Measurements from ENCODE around the gene SKAP1. TPM values are rescaled to one million over a fixed set of nuclear protein-coding genes. Genes with fewer than 3 reads are reported as not detected.
A peak's percentile ranks its signal among the peaks of the same experiment; 100 is the strongest.
"Not testable (repeated sequence)": the region's sequence is repeated elsewhere in the genome, so short reads cannot be mapped to it uniquely, and the experiment has no call there.

The SKAP1 gene
- total RNA-seq, 1 donor from 2014 or later: not detected

GRCh38 chr17:48294020-48294805 is 135.8 kb downstream of the SKAP1 start:
- no peak overlapping the region for H3K4me3 ChIP-seq (ENCODE audit: insufficient read depth, low read depth, low read length)
- Mint-ChIP-seq H3K27ac (ENCODE audit: unreplicated experiment) (no peak overlapping the region), H3K9me3 (ENCODE audit: unreplicated experiment) (no peaks in the 10 kb centered on the region), H3K27me3 (ENCODE audit: low read depth, unreplicated experiment) (peaks cover 7% of the 10 kb centered on the region), H3K4me3 (ENCODE audit: unreplicated experiment) (no peak overlapping the region), H3K36me3 (ENCODE audit: low read depth, unreplicated experiment) (no peaks in the 10 kb centered on the region), H3K4me1 (ENCODE audit: low read depth, unreplicated experiment) (peaks cover 12% of the 10 kb centered on the region)
- H3K27ac ChIP-seq (ENCODE audit: low read depth, low read length): no peak overlapping the region
- TF ChIP-seq EZH2 (IDR thresholded peaks at IDR 0.05; ENCODE audit: insufficient read depth, low read length) (no peak), CTCF (IDR thresholded peaks at IDR 0.05; ENCODE audit: insufficient read depth, low read depth, low read length) (no peak)
- no peak for DNase-seq (ENCODE audit: low read depth)
- H3K9ac ChIP-seq (ENCODE audit: low read length): no peak overlapping the region
- no peaks in the 10 kb centered on the region for H4K20me1 ChIP-seq (ENCODE audit: insufficient read depth, low read length)
- peak; percentile 9 for FAIRE-seq
- H3K4me2 ChIP-seq (ENCODE audit: low read length): no peak overlapping the region
- H3K9me3 ChIP-seq (ENCODE audit: insufficient read depth, low read depth, low read length): no peaks in the 10 kb centered on the region
- no peak overlapping the region for H2AFZ ChIP-seq (ENCODE audit: low read depth, low read length)
- peaks cover 64% of the 10 kb centered on the region for H3K27me3 ChIP-seq (ENCODE audit: insufficient read depth, low read length)
- H3K79me2 ChIP-seq (ENCODE audit: insufficient read depth, low read length): no peaks in the 10 kb centered on the region
- H3K4me1 ChIP-seq (ENCODE audit: insufficient read depth, low read length): no peaks in the 10 kb centered on the region
- H3K36me3 ChIP-seq (ENCODE audit: insufficient read depth, low read length): no peaks in the 10 kb centered on the region

DNA sequence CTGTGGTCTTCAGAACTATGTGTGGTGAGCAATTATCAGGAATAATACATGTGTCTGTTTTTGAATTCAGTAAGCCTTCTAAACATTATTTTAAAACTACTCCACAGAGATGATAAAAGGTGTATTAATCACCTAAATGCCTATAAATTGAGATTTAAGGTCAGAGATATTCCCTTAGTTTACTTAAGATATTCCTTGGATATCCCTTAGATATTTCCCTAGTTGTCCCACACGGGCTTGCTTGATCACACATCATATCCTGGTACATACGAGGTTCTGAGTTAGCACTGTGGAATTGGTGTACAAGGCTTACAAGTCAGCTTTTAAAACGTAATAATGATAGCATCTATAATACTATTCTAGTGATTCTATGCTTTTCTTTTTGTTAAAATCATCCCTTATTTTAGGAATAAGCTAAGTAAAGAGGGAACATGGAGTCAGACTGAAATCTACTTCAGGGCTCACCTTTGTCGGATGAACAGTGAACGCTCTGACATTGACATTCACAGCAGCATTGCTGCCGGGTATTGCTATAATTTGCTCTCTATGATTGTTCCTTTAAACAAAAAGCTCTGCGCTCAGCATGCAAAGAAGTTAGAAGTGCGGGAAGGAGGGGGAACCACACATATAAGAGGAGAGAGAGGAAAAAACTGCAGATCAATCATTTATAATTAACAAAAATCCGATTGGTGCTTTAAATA is 136.5 kb downstream of the SKAP1 start:
- H3K27ac ChIP-seq (ENCODE audit: low read depth, low read length): no peak overlapping the region
- Mint-ChIP-seq H3K9me3 (ENCODE audit: unreplicated experiment) (no peaks in the 10 kb centered on the region), H3K27ac (ENCODE audit: unreplicated experiment) (no peak overlapping the region), H3K36me3 (ENCODE audit: low read depth, unreplicated experiment) (no peaks in the 10 kb centered on the region), H3K4me3 (ENCODE audit: unreplicated experiment) (no peak overlapping the region), H3K4me1 (ENCODE audit: low read depth, unreplicated experiment) (peaks cover 12% of the 10 kb centered on the region), H3K27me3 (ENCODE audit: low read depth, unreplicated experiment) (peaks cover 5% of the 10 kb centered on the region)
- H3K4me2 ChIP-seq (ENCODE audit: low read length): no peak overlapping the region
- DNase-seq (ENCODE audit: low read depth) (no peak), FAIRE-seq (no peak)
- no peaks in the 10 kb centered on the region for H3K79me2 ChIP-seq (ENCODE audit: insufficient read depth, low read length)
- no peaks in the 10 kb centered on the region for H4K20me1 ChIP-seq (ENCODE audit: insufficient read depth, low read length)
- H3K4me1 ChIP-seq (ENCODE audit: insufficient read depth, low read length): no peaks in the 10 kb centered on the region
- no peaks in the 10 kb centered on the region for H3K36me3 ChIP-seq (ENCODE audit: insufficient read depth, low read length)
- H3K9me3 ChIP-seq (ENCODE audit: insufficient read depth, low read depth, low read length): no peaks in the 10 kb centered on the region
- no peak for TF ChIP-seq EZH2 (IDR thresholded peaks at IDR 0.05; ENCODE audit: insufficient read depth, low read length)
- no peak overlapping the region for H2AFZ ChIP-seq (ENCODE audit: low read depth, low read length)
- H3K9ac ChIP-seq (ENCODE audit: low read length): no peak overlapping the region
- H3K4me3 ChIP-seq (ENCODE audit: insufficient read depth, low read depth, low read length): no peak overlapping the region
- peaks cover 60% of the 10 kb centered on the region for H3K27me3 ChIP-seq (ENCODE audit: insufficient read depth, low read length)

DNA sequence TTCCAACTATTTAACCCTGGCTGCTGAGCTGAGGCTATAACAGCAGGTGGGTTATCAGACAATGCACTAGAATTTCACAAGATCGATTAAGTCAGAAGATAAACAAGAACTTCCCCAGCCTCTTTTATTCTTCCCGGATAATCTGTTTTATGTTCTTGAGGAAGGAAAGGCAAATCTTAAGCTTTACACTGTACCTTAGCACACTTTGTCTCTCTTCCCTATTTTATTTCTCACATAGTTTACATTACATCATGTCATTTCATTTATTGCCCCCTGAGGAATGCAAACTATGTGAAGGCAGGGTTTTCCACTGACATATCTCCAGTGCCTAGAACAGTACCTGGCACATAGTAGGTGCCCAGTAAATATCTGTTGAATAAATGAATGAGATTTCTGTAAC is 139.6 kb downstream of the SKAP1 start:
- H3K27ac Mint-ChIP-seq (ENCODE audit: unreplicated experiment): no peak overlapping the region
- H2AFZ ChIP-seq (ENCODE audit: low read depth, low read length): no peak overlapping the region
- FAIRE-seq: no peak

DNA sequence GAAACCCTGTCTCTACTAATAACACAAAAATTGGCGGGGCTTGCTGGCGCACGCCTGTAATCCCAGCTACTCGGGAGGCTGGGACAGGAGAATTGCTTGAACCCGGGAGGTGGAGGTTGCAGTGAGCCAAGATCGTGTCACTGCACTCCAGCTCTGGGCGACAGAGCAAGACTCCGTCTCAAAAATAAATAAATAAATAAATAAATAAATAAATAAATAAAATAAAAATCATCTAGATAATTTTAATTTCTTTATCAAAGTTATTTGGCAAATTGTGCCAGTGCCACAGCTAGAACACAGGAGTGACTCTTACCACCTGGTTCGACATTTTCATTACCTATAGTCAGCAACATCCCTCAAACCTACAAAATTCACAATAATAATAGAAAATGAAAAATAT is 143.1 kb downstream of the SKAP1 start:
- H2AFZ ChIP-seq (ENCODE audit: low read depth, low read length); H3K27ac ChIP-seq (ENCODE audit: low read depth, low read length); H3K4me2 ChIP-seq (ENCODE audit: low read length); FAIRE-seq; H4K20me1 ChIP-seq (ENCODE audit: insufficient read depth, low read length); H3K9me3 ChIP-seq (ENCODE audit: insufficient read depth, low read depth, low read length); H3K4me3 ChIP-seq (ENCODE audit: insufficient read depth, low read depth, low read length); H3K4me1 Mint-ChIP-seq (ENCODE audit: low read depth, unreplicated experiment); H3K36me3 ChIP-seq (ENCODE audit: insufficient read depth, low read length); H3K9me3 Mint-ChIP-seq (ENCODE audit: unreplicated experiment); H3K9ac ChIP-seq (ENCODE audit: low read length); H3K4me3 Mint-ChIP-seq (ENCODE audit: unreplicated experiment); H3K27ac Mint-ChIP-seq (ENCODE audit: unreplicated experiment); H3K4me1 ChIP-seq (ENCODE audit: insufficient read depth, low read length); H3K79me2 ChIP-seq (ENCODE audit: insufficient read depth, low read length); DNase-seq (ENCODE audit: low read depth); H3K36me3 Mint-ChIP-seq (ENCODE audit: low read depth, unreplicated experiment): not testable (repeated sequence)
- H3K27me3 Mint-ChIP-seq (ENCODE audit: low read depth, unreplicated experiment): peaks cover 11% of the 10 kb centered on the region
- H3K27me3 ChIP-seq (ENCODE audit: insufficient read depth, low read length): peaks cover 40% of the 10 kb centered on the region

More for the DNA sequence above, 139.6 kb downstream of the SKAP1 start:
- H3K9ac ChIP-seq (ENCODE audit: low read length): no peak overlapping the region
- peaks cover 56% of the 10 kb centered on the region for H3K27me3 ChIP-seq (ENCODE audit: insufficient read depth, low read length)
- Mint-ChIP-seq H3K4me3 (ENCODE audit: unreplicated experiment) (no peak overlapping the region), H3K9me3 (ENCODE audit: unreplicated experiment) (no peaks in the 10 kb centered on the region), H3K4me1 (ENCODE audit: low read depth, unreplicated experiment) (peaks cover 12% of the 10 kb centered on the region), H3K27me3 (ENCODE audit: low read depth, unreplicated experiment) (peaks cover 6% of the 10 kb centered on the region), H3K36me3 (ENCODE audit: low read depth, unreplicated experiment) (no peaks in the 10 kb centered on the region)
- H3K9me3 ChIP-seq (ENCODE audit: insufficient read depth, low read depth, low read length): no peaks in the 10 kb centered on the region
- no peaks in the 10 kb centered on the region for H3K4me1 ChIP-seq (ENCODE audit: insufficient read depth, low read length)
- H3K36me3 ChIP-seq (ENCODE audit: insufficient read depth, low read length): no peaks in the 10 kb centered on the region
- no peak for TF ChIP-seq EZH2 (IDR thresholded peaks at IDR 0.05; ENCODE audit: insufficient read depth, low read length)
- TF ChIP-seq CTCF (IDR thresholded peaks at IDR 0.05; ENCODE audit: insufficient read depth, low read depth, low read length): no peak
- no peaks in the 10 kb centered on the region for H3K79me2 ChIP-seq (ENCODE audit: insufficient read depth, low read length)
- no peak overlapping the region for H3K27ac ChIP-seq (ENCODE audit: low read depth, low read length)
- no peaks in the 10 kb centered on the region for H4K20me1 ChIP-seq (ENCODE audit: insufficient read depth, low read length)
- H3K4me3 ChIP-seq (ENCODE audit: insufficient read depth, low read depth, low read length): no peak overlapping the region
- no peak for DNase-seq (ENCODE audit: low read depth)
- no peak overlapping the region for H3K4me2 ChIP-seq (ENCODE audit: low read length)
